Transverse colon (tissue), 4 donors: Measurements from ENCODE around the gene LAPTM4A. TPM values are rescaled to one million over a fixed set of nuclear protein-coding genes. Genes with fewer than 3 reads are reported as not detected.

Source experiments
- DNase-seq: peaks from one replicate; pipeline ENCODE4 v3.0.0-alpha.2; 2019
- H3K27ac ChIP-seq, 4 donors: fragments of 200-600 bp; sonication (generic); 2 replicates each; pipeline ENCODE4 v1.5.1; 2016 to 2018; ENCODE audit warnings: inconsistent platforms in 4 of 4
- H3K27me3 ChIP-seq: fragments of 200-600 bp; sonication (generic); 2 replicates; pipeline ENCODE4 v1.5.1; 2017; ENCODE audit warnings: inconsistent platforms
- H3K36me3 ChIP-seq, 4 donors: fragments of 200-600 bp; sonication (generic); 2 replicates each; pipeline ENCODE4 v1.5.1; 2017 to 2019; ENCODE audit warnings: inconsistent platforms in 4 of 4
- H3K4me1 ChIP-seq, 4 donors: fragments of 200-600 bp; sonication (generic); 2 replicates each; pipeline ENCODE4 v1.5.1; 2017 to 2020; ENCODE audit warnings: inconsistent platforms in 4 of 4
- H3K4me3 ChIP-seq, 4 donors: fragments of 200-600 bp; sonication (generic); 1 replicate in 1 of 4; 2 replicates in 3 of 4; pipeline versions ENCODE4 v1.5.1 to v1.6.1; 2017 to 2019; ENCODE audit warnings: inconsistent platforms in 4 of 4
- H3K9me3 ChIP-seq, 2 donors: fragments of 200-600 bp; sonication (generic); 2 replicates each; pipeline ENCODE4 v1.5.1; 2017 to 2019; ENCODE audit warnings: inconsistent platforms in 2 of 2
- CTCF ChIP-seq, 5 experiments: fragments of 200-600 bp in 3 of 5; fragments of 450-650 bp in 2 of 5; sonication (generic) in 3 of 5; IDR thresholded peaks; 1 replicate in 2 of 5; 2 replicates in 3 of 5; pipeline ENCODE4 v1.5.1; 2016 to 2017; ENCODE audit warnings: antibody characterized with exemption in 5 of 5, inconsistent platforms in 3 of 5, mild to moderate bottlenecking in 2 of 5, moderate library complexity in 1 of 5
- EP300 ChIP-seq: sonication (generic); formaldehyde crosslinking; IDR thresholded peaks from one replicate; pipeline ENCODE4 v1.6.1; 2017; ENCODE audit warnings: antibody characterized with exemption, low read depth
- POLR2A ChIP-seq: fragments of 450-650 bp; IDR thresholded peaks from one replicate; pipeline ENCODE4 v1.6.1; 2016; ENCODE audit warnings: antibody characterized with exemption, mild to moderate bottlenecking, moderate library complexity
- POLR2AphosphoS5 ChIP-seq, 3 donors: sonication (generic); formaldehyde crosslinking; IDR thresholded peaks; one replicate each; pipeline ENCODE4 v1.6.1; 2016; ENCODE audit warnings: antibody characterized with exemption in 3 of 3
- WGBS, 2 donors: methylation state at CpG; one replicate each; pipeline ENCODE4 v1.1.5; 2018; ENCODE audit warnings: low coverage in 1 of 2; 5-methylcytosine and 5-hydroxymethylcytosine counted together
- in situ Hi-C, 4 donors: fragments of 200-750 bp; cut with MboI; loops; one replicate each; pipeline versions ENCODE4 v1.15.0 to v1.15.1; 2017; ENCODE audit warnings: low sequenced_read_pairs in 3 of 4, low pct_ligation_motif_present in 1 of 4, low pct_unique_long_range_greater_than_20kb in 1 of 4
- intact Hi-C: fragments of 100-400 bp; cut with DNase I; formaldehyde crosslinking; loops from one replicate; pipeline ENCODE4 v1.15.1; 2023; ENCODE audit warnings: low total_unique reads
- total RNA-seq, 4 donors: library from RNA; depleted of rRNA; stranded (reverse); fragments of >200 nt; gene quantifications; one replicate each; pipeline ENCODE4 v1.1.0, GENCODE V29; 2016

LAPTM4A gene
- total RNA-seq, 4 donors from 2014 or later = 19.3 to 122 (median 75.3) TPM

DNA sequence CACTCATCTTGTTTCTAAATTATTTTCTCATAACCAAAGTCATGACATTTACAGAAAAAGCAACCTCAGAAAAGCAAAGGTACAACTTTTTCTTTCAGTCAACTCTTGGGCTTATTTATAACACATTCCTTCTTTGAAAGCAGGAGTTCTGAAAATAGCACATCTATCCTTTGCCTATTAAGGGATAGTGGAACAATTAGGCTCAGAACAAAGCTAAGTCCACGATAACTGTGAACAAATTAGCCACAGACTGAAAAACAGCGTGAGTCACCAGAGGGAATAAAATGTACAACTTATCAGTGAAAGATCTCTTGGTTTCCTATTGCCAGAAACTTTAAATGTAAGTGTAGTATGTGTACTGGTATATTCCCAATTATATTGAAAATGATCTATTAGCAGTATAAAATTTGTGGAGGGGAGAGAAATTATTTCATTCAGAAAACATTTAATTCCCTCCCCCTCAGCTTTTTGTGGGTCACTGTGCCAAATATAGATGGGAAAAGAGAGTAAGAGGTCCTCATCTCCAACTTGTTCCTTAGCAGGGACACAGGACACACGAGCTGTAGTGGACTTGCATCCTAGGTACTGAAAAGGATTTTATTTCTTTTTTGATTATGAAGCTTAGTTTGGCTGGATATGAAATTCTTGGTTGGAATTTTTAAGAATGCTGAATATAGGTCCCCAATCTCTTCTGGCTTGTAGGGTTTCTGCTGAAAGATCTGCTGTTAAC, 23.6 kb downstream of the LAPTM4A start:
- TF ChIP-seq POLR2AphosphoS5 (IDR thresholded peaks at IDR 0.05) (no peak), POLR2A (no peak), EP300 (no peak), CTCF (IDR thresholded peaks at IDR 0.05) (no peak)
- in situ Hi-C loops (no loop called here), intact Hi-C loops (no loop called here)
- DNase-seq = no peak
- Histone ChIP-seq H3K4me3 (no peak overlapping the region), H3K36me3 (peaks cover 0 to 52% (median 17%) of the 10 kb centered on the region in 4 donors), H3K4me1 (peaks cover 0 to 13% (median 8%) of the 10 kb centered on the region in 4 donors), H3K9me3 (no peaks in the 10 kb centered on the region), H3K27me3 (no peaks in the 10 kb centered on the region), H3K27ac (peak overlapping the region; percentile 6 to 62 (median 30))
- 47 to 69% methylated on average over 2 to 3 of the region's 3 CpGs for WGBS, 2 donors

GRCh38 chr2:20027260-20027677, 24.2 kb downstream of the LAPTM4A start:
- DNase-seq = peak; percentile 20
- H3K27ac ChIP-seq = peak overlapping the region; percentile 6 to 62 (median 30)
- peaks cover 0 to 13% (median 8%) of the 10 kb centered on the region in 4 donors for H3K4me1 ChIP-seq
- TF ChIP-seq EP300 (no peak), POLR2A (no peak), CTCF (IDR thresholded peaks at IDR 0.05) (no peak), POLR2AphosphoS5 (IDR thresholded peaks at IDR 0.05) (no peak)
- WGBS, 2 donors = 26 to 35% methylated on average over 4 of the region's 4 CpGs
- H3K9me3 ChIP-seq = no peaks in the 10 kb centered on the region
- H3K4me3 ChIP-seq = no peak overlapping the region
- no peaks in the 10 kb centered on the region for H3K27me3 ChIP-seq
- in situ Hi-C loops = no loop called here
- peaks cover 0 to 46% (median 14%) of the 10 kb centered on the region in 4 donors for H3K36me3 ChIP-seq
- intact Hi-C loops = no loop called here

DNA sequence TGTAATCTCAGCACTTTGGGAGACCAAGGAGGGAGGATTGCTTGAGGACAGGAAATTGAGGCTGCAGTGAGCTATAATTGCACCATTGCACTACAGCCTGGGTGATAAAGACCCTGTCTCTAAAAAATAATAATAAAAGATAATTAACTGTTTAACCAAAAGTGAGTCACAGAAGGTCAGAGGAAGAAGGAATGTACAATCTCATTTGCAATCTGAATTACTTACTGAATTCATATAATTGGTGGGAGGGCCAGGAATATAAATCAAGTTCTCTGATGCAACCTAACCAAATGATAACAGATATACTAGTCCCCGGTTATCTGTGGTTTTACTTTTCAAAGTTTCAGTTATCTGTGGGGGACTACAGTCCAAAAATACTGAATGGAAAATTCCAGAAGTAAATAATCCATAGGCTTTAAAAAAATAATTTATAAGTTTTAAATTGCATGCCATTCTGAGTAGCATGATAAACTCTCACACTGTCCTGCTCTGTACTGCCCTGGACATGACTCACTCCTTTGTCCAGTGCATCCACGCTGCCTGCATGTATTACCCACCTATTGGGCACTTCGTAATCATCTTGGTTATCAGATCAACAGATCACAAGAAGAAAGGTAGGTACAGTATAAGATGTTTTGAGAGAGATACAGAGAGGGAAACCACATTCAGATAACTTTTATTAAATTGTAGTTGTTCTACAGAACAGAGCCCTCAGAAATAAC, 26.2 kb downstream of the LAPTM4A start:
- H3K27me3 ChIP-seq = no peaks in the 10 kb centered on the region
- peaks cover 0 to 5% of the 10 kb centered on the region in 2 donors for H3K9me3 ChIP-seq
- peaks cover 0 to 26% (median 6%) of the 10 kb centered on the region in 4 donors for H3K36me3 ChIP-seq
- no peak for DNase-seq
- no peak overlapping the region for H3K4me3 ChIP-seq
- H3K27ac ChIP-seq = no peak overlapping the region
- WGBS, 2 donors = 81 to 93% methylated on average over 3 of the region's 3 CpGs
- TF ChIP-seq EP300 (no peak), CTCF (IDR thresholded peaks at IDR 0.05) (no peak), POLR2A (no peak), POLR2AphosphoS5 (IDR thresholded peaks at IDR 0.05) (no peak)
- peaks cover 0 to 13% (median 8%) of the 10 kb centered on the region in 4 donors for H3K4me1 ChIP-seq
- intact Hi-C loops (no loop called here), in situ Hi-C loops (no loop called here)

- DNase-seq = no peak
- peaks cover 0 to 10% (median 0%) of the 10 kb centered on the region in 4 donors for H3K36me3 ChIP-seq
- intact Hi-C loops (no loop called here), in situ Hi-C loops (no loop called here)
- H3K4me1 ChIP-seq = peaks cover 0 to 13% (median 8%) of the 10 kb centered on the region in 4 donors
- TF ChIP-seq CTCF (IDR thresholded peaks at IDR 0.05) = no peak
- TF ChIP-seq POLR2A = no peak
- TF ChIP-seq POLR2AphosphoS5 (IDR thresholded peaks at IDR 0.05) = no peak
- no peak for TF ChIP-seq EP300
- H3K9me3 ChIP-seq = peaks cover 0 to 5% of the 10 kb centered on the region in 2 donors
- no peak overlapping the region for H3K4me3 ChIP-seq
- no peak overlapping the region for H3K27ac ChIP-seq
- 78 to 82% methylated on average over 4 of the region's 4 CpGs for WGBS, 2 donors
- H3K27me3 ChIP-seq = no peaks in the 10 kb centered on the region
These were observed 27.7 kb downstream of the LAPTM4A start for GRCh38 chr2:20023688-20024087.
